Natural killer cell treated with Interleukin-12 subunit alpha and Interleukin-12 subunit beta and Interleukin-15 and Interleukin-18, amount 100 ng/mL, for 72 hours (primary cell): ENCODE results near the gene MREG. TPM values are rescaled to one million over a fixed set of nuclear protein-coding genes. Genes with fewer than 3 reads are reported as not detected.
"Not testable (repeated sequence)": the region's sequence is repeated elsewhere in the genome, so short reads cannot be mapped to it uniquely, and the experiment has no call there.

Experiments
- ATAC-seq, 2 donors: fragments of 150-1000 bp; cut with Tn5 transposase in 1 of 2; sonication (Bioruptor Pico), chemical (Tn5 transposase) in 1 of 2; 2 replicates each; pipeline ENCODE4 v1.10.0; 2021
- DNase-seq: peaks from one replicate; pipeline ENCODE4 v3.0.0; 2022; ENCODE audit warnings: low spot score
- H3K27ac Mint-ChIP-seq, 2 donors: 1 replicate in 1 of 2; 2 replicates in 1 of 2; pipeline ENCODE4 v1.8.0; 2022; ENCODE audit warnings: mixed read lengths in 2 of 2, mild to moderate bottlenecking in 1 of 2, moderate library complexity in 1 of 2
- H3K27me3 Mint-ChIP-seq, 2 donors: 1 replicate in 1 of 2; 2 replicates in 1 of 2; pipeline ENCODE4 v1.8.0; 2022; ENCODE audit warnings: mixed read lengths in 2 of 2
- H3K36me3 Mint-ChIP-seq: one replicate; pipeline ENCODE4 v1.8.0; 2022; ENCODE audit warnings: mixed read lengths
- H3K4me1 Mint-ChIP-seq, 2 donors: 1 replicate in 1 of 2; 2 replicates in 1 of 2; pipeline ENCODE4 v1.8.0; 2022; ENCODE audit warnings: low read depth in 2 of 2, mixed read lengths in 2 of 2, mild to moderate bottlenecking in 1 of 2
- H3K4me3 Mint-ChIP-seq: one replicate; pipeline ENCODE4 v1.8.0; 2022; ENCODE audit warnings: mixed read lengths
- H3K9me3 Mint-ChIP-seq: 2 replicates; pipeline ENCODE4 v1.8.0; 2022; ENCODE audit warnings: mixed read lengths
- total RNA-seq, 2 donors: library from RNA; stranded (reverse); gene quantifications; one replicate each; pipeline ENCODE4 v1.2.3, GENCODE V29; 2022

Gene MREG
- total RNA-seq, 2 donors from 2014 or later = 9.2 to 14.6 TPM

GRCh38 chr2:215948051-215948450, 65.3 kb downstream of the MREG start:
- H3K27me3 Mint-ChIP-seq = no peaks in the 10 kb centered on the region
- no peak for ATAC-seq
- H3K4me1 Mint-ChIP-seq = no peaks in the 10 kb centered on the region
- no peaks in the 10 kb centered on the region for H3K36me3 Mint-ChIP-seq
- no peak overlapping the region for H3K4me3 Mint-ChIP-seq
- no peak for DNase-seq
- H3K27ac Mint-ChIP-seq = no peak overlapping the region
- H3K9me3 Mint-ChIP-seq = no peaks in the 10 kb centered on the region

GRCh38 chr2:215946586-215946985, 66.8 kb downstream of the MREG start:
- no peak overlapping the region for H3K4me3 Mint-ChIP-seq
- H3K4me1 Mint-ChIP-seq = no peaks in the 10 kb centered on the region
- DNase-seq (no peak), ATAC-seq (no peak)
- no peaks in the 10 kb centered on the region for H3K27me3 Mint-ChIP-seq
- no peaks in the 10 kb centered on the region for H3K9me3 Mint-ChIP-seq
- H3K27ac Mint-ChIP-seq = no peak overlapping the region
- H3K36me3 Mint-ChIP-seq = no peaks in the 10 kb centered on the region

GRCh38 chr2:215942194-215942593, 71.2 kb downstream of the MREG start:
- Mint-ChIP-seq H3K36me3 (peaks cover 6% of the 10 kb centered on the region), H3K27me3 (no peaks in the 10 kb centered on the region), H3K4me1 (no peaks in the 10 kb centered on the region), H3K9me3 (no peaks in the 10 kb centered on the region), H3K4me3 (no peak overlapping the region), H3K27ac (no peak overlapping the region)
- no peak for DNase-seq
- no peak for ATAC-seq

- DNase-seq = no peak
- no peaks in the 10 kb centered on the region for H3K4me1 Mint-ChIP-seq
- no peak for ATAC-seq
- H3K36me3 Mint-ChIP-seq = peaks cover 6% of the 10 kb centered on the region
- no peak overlapping the region for H3K4me3 Mint-ChIP-seq
- H3K27me3 Mint-ChIP-seq = no peaks in the 10 kb centered on the region
- H3K27ac Mint-ChIP-seq = no peak overlapping the region
- no peaks in the 10 kb centered on the region for H3K9me3 Mint-ChIP-seq
These were observed 71.6 kb downstream of the MREG start for GRCh38 chr2:215941726-215942125.

GRCh38 chr2:215940645-215941184, 72.6 kb downstream of the MREG start:
- H3K27ac Mint-ChIP-seq = no peak overlapping the region
- DNase-seq = no peak
- no peak for ATAC-seq
- H3K9me3 Mint-ChIP-seq = no peaks in the 10 kb centered on the region
- H3K4me1 Mint-ChIP-seq = no peaks in the 10 kb centered on the region
- no peaks in the 10 kb centered on the region for H3K27me3 Mint-ChIP-seq
- H3K36me3 Mint-ChIP-seq = peaks cover 6% of the 10 kb centered on the region
- H3K4me3 Mint-ChIP-seq = no peak overlapping the region

- no peak for DNase-seq
- no peaks in the 10 kb centered on the region for H3K27me3 Mint-ChIP-seq
- H3K4me1 Mint-ChIP-seq = no peaks in the 10 kb centered on the region
- no peak overlapping the region for H3K27ac Mint-ChIP-seq
- H3K4me3 Mint-ChIP-seq = no peak overlapping the region
- H3K36me3 Mint-ChIP-seq = peaks cover 6% of the 10 kb centered on the region
- ATAC-seq = no peak
- H3K9me3 Mint-ChIP-seq = no peaks in the 10 kb centered on the region
These were observed 76.2 kb downstream of the MREG start for GRCh38 chr2:215937190-215937589.

GRCh38 chr2:215933151-215933550, 80.2 kb downstream of the MREG start:
- Mint-ChIP-seq H3K4me1 (peaks cover 7 to 17% of the 10 kb centered on the region in 2 donors), H3K9me3 (no peaks in the 10 kb centered on the region), H3K27me3 (peaks cover 0 to 3% of the 10 kb centered on the region in 2 donors), H3K36me3 (no peaks in the 10 kb centered on the region), H3K4me3 (no peak overlapping the region), H3K27ac (no peak overlapping the region)
- no peak for ATAC-seq
- no peak for DNase-seq

GRCh38 chr2:215931256-215931903, 82.0 kb downstream of the MREG start:
- peak; percentile 71 for DNase-seq
- H3K27ac Mint-ChIP-seq = no peak overlapping the region
- H3K9me3 Mint-ChIP-seq = no peaks in the 10 kb centered on the region

GRCh38 chr2:215930505-215931253, 82.7 kb downstream of the MREG start:
- Mint-ChIP-seq H3K4me3 (no peak overlapping the region), H3K4me1 (peaks cover 7 to 17% of the 10 kb centered on the region in 2 donors), H3K27me3 (peaks cover under 1 to 3% of the 10 kb centered on the region in 2 donors), H3K36me3 (no peaks in the 10 kb centered on the region), H3K9me3 (no peaks in the 10 kb centered on the region), H3K27ac (no peak overlapping the region)
- no peak for DNase-seq
- ATAC-seq = no peak

More at GRCh38 chr2:215931256-215931903, 82.0 kb downstream of the MREG start:
- H3K36me3 Mint-ChIP-seq = no peaks in the 10 kb centered on the region
- ATAC-seq = peak; percentile 68 to 69
- H3K4me3 Mint-ChIP-seq = no peak overlapping the region
- H3K27me3 Mint-ChIP-seq = peaks cover 0 to 3% of the 10 kb centered on the region in 2 donors
- H3K4me1 Mint-ChIP-seq = peaks cover 7 to 17% of the 10 kb centered on the region in 2 donors

GRCh38 chr2:215929602-215930335, 83.6 kb downstream of the MREG start:
- H3K36me3 Mint-ChIP-seq = no peaks in the 10 kb centered on the region
- no peak overlapping the region for H3K4me3 Mint-ChIP-seq
- peaks cover 3 to 7% of the 10 kb centered on the region in 2 donors for H3K27me3 Mint-ChIP-seq
- DNase-seq (no peak), ATAC-seq (peak; percentile 52 to 64)
- H3K9me3 Mint-ChIP-seq = no peaks in the 10 kb centered on the region
- no peak overlapping the region for H3K27ac Mint-ChIP-seq
- peaks cover 7 to 17% of the 10 kb centered on the region in 2 donors for H3K4me1 Mint-ChIP-seq

GRCh38 chr2:215928086-215928485, 85.3 kb downstream of the MREG start:
- no peaks in the 10 kb centered on the region for H3K9me3 Mint-ChIP-seq
- no peak for DNase-seq
- H3K4me1 Mint-ChIP-seq = peaks cover 7 to 17% of the 10 kb centered on the region in 2 donors
- no peaks in the 10 kb centered on the region for H3K36me3 Mint-ChIP-seq
- no peak for ATAC-seq
- H3K27me3 Mint-ChIP-seq = peaks cover 6 to 7% of the 10 kb centered on the region in 2 donors
- no peak overlapping the region for H3K4me3 Mint-ChIP-seq
- H3K27ac Mint-ChIP-seq = no peak overlapping the region

GRCh38 chr2:215926992-215927391, 86.4 kb downstream of the MREG start:
- DNase-seq, H3K27ac Mint-ChIP-seq, H3K9me3 Mint-ChIP-seq, ATAC-seq, H3K36me3 Mint-ChIP-seq, H3K4me3 Mint-ChIP-seq: not testable (repeated sequence)
- H3K27me3 Mint-ChIP-seq = peaks cover 7 to 10% of the 10 kb centered on the region in 2 donors
- peaks cover 7 to 17% of the 10 kb centered on the region in 2 donors for H3K4me1 Mint-ChIP-seq

- ATAC-seq = no peak
- H3K36me3 Mint-ChIP-seq = no peaks in the 10 kb centered on the region
- H3K27me3 Mint-ChIP-seq = peaks cover 7 to 17% of the 10 kb centered on the region in 2 donors
- no peak for DNase-seq
- no peak overlapping the region for H3K4me3 Mint-ChIP-seq
- H3K27ac Mint-ChIP-seq = no peak overlapping the region
- H3K9me3 Mint-ChIP-seq = no peaks in the 10 kb centered on the region
- peaks cover 8 to 11% of the 10 kb centered on the region in 2 donors for H3K4me1 Mint-ChIP-seq
These were observed 91.5 kb downstream of the MREG start for GRCh38 chr2:215921895-215922294.
